HG02840 (cell line): ENCODE measurements around the gene ATP8B4.
"Not testable (repeated sequence)": the region's sequence is repeated elsewhere in the genome, so short reads cannot be mapped to it uniquely, and the experiment has no call there.

Experiments
- ATAC-seq: cut with Tn5 transposase; IDR thresholded peaks from one replicate; pipeline ENCODE4 v1.9.1; 2021; ENCODE audit warnings: mild to moderate bottlenecking, moderate library complexity, moderate number of reproducible peaks; ENCODE audit not compliant: unreplicated experiment, low FRiP score

ATP8B4 gene

DNA sequence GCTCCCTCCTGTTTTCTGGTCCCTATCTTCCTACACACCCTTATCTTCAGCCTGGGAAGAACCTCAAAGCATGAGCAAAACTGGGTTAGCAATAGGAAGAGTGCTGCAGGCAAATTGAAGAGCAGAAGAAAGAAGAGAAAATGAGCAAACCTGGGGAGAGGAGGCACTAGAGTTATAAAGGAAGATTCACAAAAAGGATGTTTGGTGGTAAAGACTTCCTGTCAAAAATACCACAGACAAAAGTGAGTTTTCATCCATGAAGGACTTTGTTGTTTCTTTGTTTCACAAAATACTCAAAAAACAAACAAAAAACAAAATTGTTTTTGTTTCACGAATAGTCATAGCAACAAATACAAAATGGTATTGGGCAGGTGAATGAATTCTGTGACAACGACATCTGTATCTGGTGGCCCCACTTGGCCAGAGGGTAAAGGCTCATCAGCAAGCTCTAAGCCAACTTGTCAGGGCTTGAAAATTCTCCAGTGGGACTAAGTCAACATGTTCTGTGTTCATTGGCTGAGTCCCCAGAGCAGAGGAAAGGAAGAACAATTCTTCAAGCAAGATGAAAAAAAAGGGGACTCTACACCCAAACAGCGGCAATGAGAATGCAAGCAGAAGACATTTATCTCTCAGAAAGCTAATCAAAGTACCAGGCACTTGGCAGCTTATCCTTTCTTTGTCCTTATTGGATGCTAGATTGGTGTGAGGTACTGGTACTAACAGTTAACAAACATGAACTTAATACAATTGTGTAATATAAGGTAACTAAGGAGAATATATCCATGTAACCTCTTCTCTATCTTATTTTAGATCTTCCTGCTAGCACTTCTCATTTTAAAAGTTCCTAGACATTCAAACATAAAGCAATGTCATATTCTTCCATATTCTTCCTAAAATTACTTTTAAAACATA, 9.7 kb downstream of the ATP8B4 start:
- ATAC-seq = no peak

GRCh38 chr15:50108461-50108860, 10.6 kb downstream of the ATP8B4 start:
- no peak for ATAC-seq

- peak; percentile 97 for ATAC-seq
Measured at GRCh38 chr15:50107591-50108408, 11.2 kb downstream of the ATP8B4 start.

GRCh38 chr15:50107157-50107556, 11.9 kb downstream of the ATP8B4 start:
- no peak for ATAC-seq

DNA sequence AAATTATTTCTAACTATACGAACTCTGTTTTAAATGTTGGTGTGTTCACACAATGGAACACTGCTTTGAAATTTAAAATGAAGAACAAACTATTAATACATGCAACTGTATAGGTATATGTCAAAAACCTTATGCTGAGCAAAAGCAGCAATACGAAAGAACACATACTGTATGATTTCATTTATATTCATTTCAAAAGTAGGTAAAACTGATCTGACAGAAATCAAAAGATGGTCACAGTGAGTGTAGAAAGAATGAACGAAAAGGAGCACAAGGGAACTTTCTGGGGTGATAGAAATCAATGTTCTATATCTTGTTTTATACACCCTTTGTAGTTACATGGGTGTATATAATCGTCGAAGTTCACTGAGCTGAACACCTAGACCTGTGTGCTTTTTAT, 12.6 kb downstream of the ATP8B4 start:
- no peak for ATAC-seq

GRCh38 chr15:50100486-50100885, 18.5 kb downstream of the ATP8B4 start:
- no peak for ATAC-seq

- ATAC-seq = no peak
Measured at GRCh38 chr15:50098545-50098944, 20.5 kb downstream of the ATP8B4 start.

GRCh38 chr15:50095938-50096821, 22.9 kb downstream of the ATP8B4 start:
- no peak for ATAC-seq

- ATAC-seq = not testable (repeated sequence)
Measured at GRCh38 chr15:50089386-50089785, 29.6 kb downstream of the ATP8B4 start.

- ATAC-seq = no peak
Measured at GRCh38 chr15:50084932-50085331, 34.1 kb downstream of the ATP8B4 start.

GRCh38 chr15:50083424-50084025, 35.5 kb downstream of the ATP8B4 start:
- ATAC-seq = no peak

GRCh38 chr15:50082066-50082465, 37.0 kb downstream of the ATP8B4 start:
- ATAC-seq = no peak

- no peak for ATAC-seq
Measured at GRCh38 chr15:50077651-50078050, 41.4 kb downstream of the ATP8B4 start.

GRCh38 chr15:50077176-50077575, 41.9 kb downstream of the ATP8B4 start:
- no peak for ATAC-seq

DNA sequence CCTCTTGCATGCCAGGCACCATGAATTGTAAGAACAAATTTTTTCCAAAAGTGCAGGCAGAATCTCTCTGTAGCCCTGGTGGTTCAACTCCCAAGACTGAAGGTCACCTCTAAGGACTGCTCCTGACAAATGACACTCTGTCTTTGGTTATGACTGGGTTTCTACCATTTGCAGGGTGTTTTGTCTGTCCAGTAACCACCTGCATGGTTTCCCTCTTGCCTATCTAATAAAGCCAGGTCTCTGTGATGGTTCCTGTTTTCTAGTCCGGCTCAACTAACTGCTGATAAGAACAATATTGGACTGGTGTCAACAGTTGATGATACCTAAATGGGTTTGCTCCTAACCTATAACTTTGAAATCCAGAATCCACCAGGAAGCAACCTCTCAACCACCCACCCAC, 43.7 kb downstream of the ATP8B4 start:
- ATAC-seq = no peak

DNA sequence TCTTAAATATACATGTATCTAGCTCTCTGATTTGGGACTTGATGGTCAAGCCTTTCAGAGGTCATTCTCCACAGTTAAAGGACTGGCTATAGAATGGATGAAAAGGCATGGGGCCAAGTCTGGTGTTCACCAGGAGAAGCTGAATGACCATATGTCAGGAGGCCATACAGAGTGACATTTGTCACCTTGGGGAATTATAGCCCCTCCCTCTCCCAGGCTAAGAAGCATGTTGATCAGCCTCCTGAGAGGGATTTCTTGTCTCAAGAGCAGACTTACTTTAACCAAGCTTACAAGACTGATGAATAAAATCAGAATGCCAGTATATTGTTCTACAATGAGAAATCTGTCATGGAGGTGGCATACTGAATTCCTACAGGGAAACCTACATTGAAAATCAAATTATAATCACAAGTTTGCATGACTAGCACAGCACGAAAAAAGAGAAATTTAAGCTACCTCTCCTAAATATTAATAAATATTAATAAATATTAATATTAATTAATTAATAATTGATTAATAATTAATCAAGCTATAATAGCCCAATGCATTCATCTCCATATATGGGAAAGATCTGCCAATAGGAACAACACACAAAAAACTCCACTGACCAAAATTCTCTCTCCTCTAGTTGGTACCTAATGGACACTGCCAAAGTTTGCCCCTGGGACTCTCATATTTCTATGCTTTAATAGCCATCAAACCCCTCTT, 47.3 kb downstream of the ATP8B4 start:
- ATAC-seq = no peak

DNA sequence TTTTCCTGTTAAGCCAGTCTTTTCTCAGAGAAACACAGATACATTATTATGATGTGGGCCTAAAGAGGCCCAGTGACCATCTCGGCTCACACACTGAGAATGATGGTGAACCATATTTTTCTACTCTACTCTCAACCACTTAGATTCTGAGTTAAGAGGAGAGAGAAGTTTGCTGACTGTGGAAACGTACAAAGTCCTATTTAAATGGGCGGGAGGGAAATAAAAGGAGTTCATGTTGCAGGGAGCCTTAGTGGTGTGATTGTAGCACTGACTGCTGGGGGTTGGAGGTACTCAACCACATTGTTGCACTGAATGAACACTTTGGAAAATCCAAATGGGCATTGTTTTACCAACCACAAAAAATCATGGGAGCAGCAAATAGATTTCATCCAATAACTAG, 51.0 kb downstream of the ATP8B4 start:
- no peak for ATAC-seq

GRCh38 chr15:50067254-50067653, 51.8 kb downstream of the ATP8B4 start:
- ATAC-seq = no peak

- ATAC-seq = no peak
Measured at GRCh38 chr15:50066666-50067065, 52.4 kb downstream of the ATP8B4 start.
